HepG2 (cell line): ENCODE data around the gene NDUFB11. TPM values are rescaled to one million over a fixed set of nuclear protein-coding genes. Genes with fewer than 3 reads are reported as not detected.

Experiments used
- ADNP ChIP-seq: sonication (generic); formaldehyde crosslinking; IDR thresholded peaks from 2 replicates; pipeline ENCODE4 v1.4.0; 2020; ENCODE audit warnings: missing genetic modification reagents
- AGO1 ChIP-seq: fragments of 200-400 bp; formaldehyde crosslinking; IDR thresholded peaks from 2 replicates; pipeline ENCODE4 v1.6.1; 2017; ENCODE audit warnings: mild to moderate bottlenecking, low read depth, low read length, moderate library complexity; ENCODE audit not compliant: poor library complexity, severe bottlenecking
- CEBPZ ChIP-seq: IDR thresholded peaks from 2 replicates; pipeline ENCODE4 v1.6.1; 2012; ENCODE audit warnings: low read length, improper control_type of control experiment
- DMTF1 ChIP-seq: sonication (generic); formaldehyde crosslinking; IDR thresholded peaks from 2 replicates; pipeline ENCODE4 v1.4.0; 2020; ENCODE audit warnings: mild to moderate bottlenecking, missing genetic modification reagents
- FOXA3 ChIP-seq: IDR thresholded peaks from 2 replicates; pipeline ENCODE4 v1.6.1; 2016; ENCODE audit warnings: missing genetic modification reagents, missing compliant biosample characterization
- FOXK2 ChIP-seq: fragments of 450-650 bp; IDR thresholded peaks from 2 replicates; pipeline ENCODE4 v1.6.1; 2016
- GTF3A ChIP-seq: sonication (generic); formaldehyde crosslinking; conservative IDR thresholded peaks from 2 replicates; pipeline ENCODE4 v1.4.0; 2020; ENCODE audit warnings: mild to moderate bottlenecking, missing genetic modification reagents
- GZF1 ChIP-seq: sonication (generic); formaldehyde crosslinking; IDR thresholded peaks from 2 replicates; pipeline ENCODE4 v1.5.1; 2020; ENCODE audit warnings: mild to moderate bottlenecking, missing genetic modification reagents
- HDAC6 ChIP-seq: fragments of 200-600 bp; sonication (generic); IDR thresholded peaks from 2 replicates; pipeline ENCODE4 v1.7.0; 2017; ENCODE audit warnings: mild to moderate bottlenecking, antibody characterized with exemption, low read length, low read depth
- KMT2A ChIP-seq: sonication (generic); formaldehyde crosslinking; IDR thresholded peaks from 2 replicates; pipeline ENCODE4 v1.4.0; 2020; ENCODE audit warnings: missing genetic modification reagents
- NAIF1 ChIP-seq: sonication (generic); formaldehyde crosslinking; IDR thresholded peaks from 2 replicates; pipeline ENCODE4 v1.5.0; 2020; ENCODE audit warnings: mild to moderate bottlenecking, missing genetic modification reagents, borderline replicate concordance
- NFYC ChIP-seq: IDR thresholded peaks from 2 replicates; pipeline ENCODE4 v1.6.1; 2016; ENCODE audit warnings: missing genetic modification reagents, missing compliant biosample characterization
- NR2F6 ChIP-seq, 2 experiments: IDR thresholded peaks; 2 replicates each; pipeline ENCODE4 v1.6.1; 2016; ENCODE audit warnings: antibody characterized with exemption in 1 of 2, mild to moderate bottlenecking in 1 of 2
- POLR2AphosphoS5 ChIP-seq: IDR thresholded peaks from 2 replicates; pipeline ENCODE4 v1.6.1; 2012; ENCODE audit warnings: low read depth, low read length
- RBAK ChIP-seq: sonication (generic); formaldehyde crosslinking; IDR thresholded peaks from 2 replicates; pipeline ENCODE4 v1.5.1; 2020; ENCODE audit warnings: mild to moderate bottlenecking, missing genetic modification reagents
- REL ChIP-seq: sonication (generic); formaldehyde crosslinking; conservative IDR thresholded peaks from 2 replicates; pipeline ENCODE4 v1.8.0; 2022; ENCODE audit warnings: mild to moderate bottlenecking, missing genetic modification reagents, moderate library complexity
- SAFB2 ChIP-seq: sonication (generic); formaldehyde crosslinking; IDR thresholded peaks from 2 replicates; pipeline ENCODE4 v1.5.1; 2020; ENCODE audit warnings: missing genetic modification reagents, low read depth, mild to moderate bottlenecking, borderline replicate concordance
- TBL1XR1 ChIP-seq: fragments of 150-350 bp; IDR thresholded peaks from 2 replicates; pipeline ENCODE4 v1.6.1; 2014; ENCODE audit warnings: borderline replicate concordance, low read length; ENCODE audit not compliant: partially characterized antibody
- TCF7 ChIP-seq: sonication (generic); IDR thresholded peaks from 2 replicates; pipeline ENCODE4 v1.6.1; 2016; ENCODE audit warnings: antibody characterized with exemption, low read depth
- ZBTB8A ChIP-seq: sonication (generic); formaldehyde crosslinking; IDR thresholded peaks from 2 replicates; pipeline ENCODE4 v1.4.0; 2020; ENCODE audit warnings: mild to moderate bottlenecking, low read depth, missing genetic modification reagents, borderline replicate concordance
- ZNF362 ChIP-seq: sonication (generic); formaldehyde crosslinking; IDR thresholded peaks from 2 replicates; pipeline ENCODE4 v1.4.0; 2020; ENCODE audit warnings: missing genetic modification reagents, mild to moderate bottlenecking, borderline replicate concordance
- ZNF382 ChIP-seq: sonication (generic); formaldehyde crosslinking; IDR thresholded peaks from 2 replicates; pipeline ENCODE4 v1.5.0; 2020; ENCODE audit warnings: missing genetic modification reagents, mild to moderate bottlenecking, borderline replicate concordance
- ZNF841 ChIP-seq: sonication (generic); formaldehyde crosslinking; IDR thresholded peaks from 2 replicates; pipeline ENCODE4 v1.8.1; 2023; ENCODE audit warnings: missing genetic modification reagents, borderline replicate concordance
- polyA plus RNA-seq, 8 experiments: library from polyadenylated mRNA; depleted of rRNA in 3 of 8; stranded (reverse) in 7 of 8; unstranded in 1 of 8; fragments of >200 nt; fragmentation: Illumina TruSeq in 4 of 8; extraction: Trizol in 4 of 8; gene quantifications; 2 replicates each; pipeline versions ENCODE4 v1.2.1 to v1.2.3, GENCODE V29; 2011 to 2016; ENCODE audit warnings: low read depth in 4 of 8, missing spikeins in 1 of 8, mixed read lengths in 1 of 8; ENCODE audit not compliant: insufficient read depth in 1 of 8
- total RNA-seq, 5 experiments: library from RNA; depleted of rRNA; stranded (reverse); fragments of >200 nt; fragmentation: Illumina TruSeq; extraction: Trizol; gene quantifications; 2 replicates each; pipeline ENCODE4 v1.2.3, GENCODE V29; 2016; ENCODE audit warnings: low read depth in 1 of 5

NDUFB11 gene
- total and polyA plus RNA-seq, 2 of the 13 experiments (the other 11 are each of a cell fraction or from before 2014, with no cell fraction given) = 46.6 to 100 TPM

DNA sequence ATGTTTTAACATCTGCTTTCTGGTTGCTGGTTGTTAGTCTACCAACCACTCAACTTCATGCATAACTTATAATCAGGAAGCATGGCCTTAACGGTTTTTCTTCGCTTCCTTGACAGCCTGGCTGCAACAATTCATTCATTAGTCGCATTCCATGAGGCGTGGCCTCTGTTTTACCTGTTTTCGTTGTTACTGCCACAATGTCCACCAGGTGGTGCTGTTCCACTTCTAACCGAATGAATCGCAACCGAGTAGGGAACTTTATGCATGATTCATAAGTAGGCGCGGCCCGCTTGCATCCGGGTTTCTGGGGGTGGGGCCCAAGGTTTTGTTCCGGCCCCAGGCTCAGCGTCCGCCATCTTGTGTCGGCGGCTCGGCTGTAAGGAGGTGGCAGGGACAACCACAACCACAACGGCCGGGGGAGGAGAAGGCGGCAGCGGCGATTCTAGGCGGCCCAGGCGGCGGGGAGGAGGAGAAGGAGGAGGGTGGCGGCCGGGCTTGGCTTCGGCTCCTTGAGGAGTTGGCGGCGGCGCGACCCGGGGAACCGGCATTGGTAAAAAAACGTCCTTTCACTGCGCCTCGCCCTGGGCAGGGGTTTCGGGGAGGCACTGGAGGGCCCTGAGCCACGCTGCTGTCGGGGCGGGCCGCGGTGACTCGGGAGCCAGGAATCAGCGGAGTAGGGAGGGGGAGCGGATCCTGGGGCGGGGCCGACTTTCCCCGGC is 49.1 kb upstream of the NDUFB11 start, which contains the start of gene UBA1 (continued):
- no peak for TF ChIP-seq RBAK (CRISPR knock-in tag)
- TF ChIP-seq NAIF1 (CRISPR knock-in tag) = no peak
- TF ChIP-seq ZNF841 (CRISPR knock-in tag) = no peak
- no peak for TF ChIP-seq NR2F6 (IDR thresholded peaks at IDR 0.05)
- TF ChIP-seq NR2F6 (CRISPR knock-in tag; IDR thresholded peaks at IDR 0.05) = no peak
- TF ChIP-seq ADNP = no peak
- TF ChIP-seq GTF3A (CRISPR knock-in tag) = no peak
- no peak for TF ChIP-seq FOXK2
- TF ChIP-seq HDAC6 = no peak
- no peak for TF ChIP-seq TCF7
- TF ChIP-seq POLR2AphosphoS5 = peak; percentile 85
- no peak for TF ChIP-seq REL
- no peak for TF ChIP-seq AGO1
- TF ChIP-seq DMTF1 = peak; percentile 96; the same call in 1 of the 2 replicates
- no peak for TF ChIP-seq ZNF382 (CRISPR knock-in tag)
- no peak for TF ChIP-seq ZBTB8A
- no peak for TF ChIP-seq FOXA3 (CRISPR knock-in tag)
- TF ChIP-seq TBL1XR1 = no peak
- TF ChIP-seq SAFB2 (CRISPR knock-in tag) = no peak
- TF ChIP-seq CEBPZ = no peak
- peak; percentile 26; the same call in 1 of the 2 replicates for TF ChIP-seq ZNF362 (CRISPR knock-in tag)
- TF ChIP-seq NFYC (CRISPR knock-in tag) = no peak
- TF ChIP-seq KMT2A (CRISPR knock-in tag) = no peak; the same call in 1 of the 2 replicates
- no peak for TF ChIP-seq GZF1 (CRISPR knock-in tag)
